DND-41 (cell line): ENCODE data around the gene RGPD4.

Experiments
- CTCF ChIP-seq: IDR thresholded peaks from 2 replicates; pipeline ENCODE4 v1.5.1; 2012; ENCODE audit warnings: borderline replicate concordance, low read length, moderate library complexity, mild to moderate bottlenecking; ENCODE audit not compliant: poor library complexity, severe bottlenecking; ENCODE audit errors: extremely low read depth
- EZH2 ChIP-seq: IDR thresholded peaks from 3 replicates; pipeline ENCODE4 v1.6.1; 2012; ENCODE audit warnings: borderline replicate concordance, low read depth, mild to moderate bottlenecking, moderate library complexity, low read length, inconsistent platforms; ENCODE audit not compliant: severe bottlenecking

- TF ChIP-seq CTCF (no peak), EZH2 (no peak)
Observed at GRCh38 chr2:107927034-107927534, 100.4 kb downstream of the RGPD4 start.
